HTERT RPE-1 (cell line): ENCODE results near the gene TP53BP1.

Source experiments
- in situ Hi-C: fragments of 300-500 bp; cut with MboI; formaldehyde crosslinking; loops from 4 replicates; pipeline ENCODE4 v1.14.3; 2020; ENCODE audit warnings: low sequenced_read_pairs

The TP53BP1 gene

DNA sequence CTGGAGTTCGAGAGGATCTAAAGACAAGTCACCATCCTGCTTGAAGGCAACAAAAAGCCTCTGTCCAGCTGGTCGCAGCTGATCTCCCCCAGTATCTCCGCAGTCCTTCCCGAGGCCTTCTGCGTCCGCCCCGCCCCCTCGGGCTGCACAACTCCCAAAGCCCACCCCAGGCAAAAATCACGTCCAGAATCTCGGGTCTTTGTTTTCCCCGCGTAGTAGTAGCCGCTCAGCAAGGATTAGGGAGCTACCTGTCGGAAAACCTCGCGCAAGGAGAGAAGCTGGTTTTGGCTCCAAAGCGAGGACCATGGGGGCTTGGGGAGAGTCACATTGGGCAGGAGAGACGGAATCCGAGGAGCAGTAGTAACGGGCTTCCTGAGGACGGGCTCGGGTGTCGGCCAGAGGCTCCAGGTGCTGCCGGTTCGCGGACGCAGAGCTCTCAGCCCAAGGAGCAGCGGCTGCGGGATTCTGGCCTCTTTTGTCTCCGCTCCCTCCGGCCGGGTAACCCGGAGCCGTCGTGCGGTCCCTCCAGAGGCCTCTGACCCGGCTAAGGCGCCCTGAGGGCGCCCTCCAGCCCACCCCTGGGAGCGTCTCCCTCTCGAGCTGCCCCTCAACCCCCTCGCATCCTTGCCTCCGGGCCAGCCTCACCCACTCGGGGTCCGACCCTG, 122.5 kb downstream of the TP53BP1 start:
- in situ Hi-C loops: no loop called here

- in situ Hi-C loops: no loop called here
Observed at GRCh38 chr15:43361313-43361903, 131.5 kb downstream of the TP53BP1 start.

GRCh38 chr15:43360821-43361220, 132.1 kb downstream of the TP53BP1 start:
- in situ Hi-C loops: no loop called here
